K562 (cell line): ENCODE measurements around the gene PSORS1C2.

Source experiments
- BRD4 ChIP-seq: fragments of 200-600 bp; sonication (generic); IDR thresholded peaks from 2 replicates; pipeline ENCODE4 v1.6.1; 2017; ENCODE audit warnings: inconsistent platforms
- CTCF ChIP-seq, 3 experiments: IDR thresholded peaks in 2 of 3; conservative IDR thresholded peaks in 1 of 3; 2 replicates each; pipeline ENCODE4 v1.5.1; 2011 to 2012; ENCODE audit warnings: low read length in 3 of 3, mild to moderate bottlenecking in 3 of 3, control low read depth in 2 of 3, improper control_type of control experiment in 1 of 3, inconsistent platforms in 1 of 3, low read depth in 1 of 3, mixed read lengths in 1 of 3, moderate library complexity in 1 of 3; ENCODE audit not compliant: insufficient read depth in 2 of 3
- DPF2 ChIP-seq: fragments of 450-650 bp; IDR thresholded peaks from 2 replicates; pipeline ENCODE4 v1.6.1; 2016
- MGA ChIP-seq: fragments of 450-650 bp; IDR thresholded peaks from 2 replicates; pipeline ENCODE4 v1.6.1; 2016; ENCODE audit warnings: mild to moderate bottlenecking, moderate library complexity
- ZNF232 ChIP-seq: sonication (generic); formaldehyde crosslinking; IDR thresholded peaks from 2 replicates; pipeline ENCODE4 v1.8.0; 2022; ENCODE audit warnings: mild to moderate bottlenecking, missing genetic modification reagents

DNA sequence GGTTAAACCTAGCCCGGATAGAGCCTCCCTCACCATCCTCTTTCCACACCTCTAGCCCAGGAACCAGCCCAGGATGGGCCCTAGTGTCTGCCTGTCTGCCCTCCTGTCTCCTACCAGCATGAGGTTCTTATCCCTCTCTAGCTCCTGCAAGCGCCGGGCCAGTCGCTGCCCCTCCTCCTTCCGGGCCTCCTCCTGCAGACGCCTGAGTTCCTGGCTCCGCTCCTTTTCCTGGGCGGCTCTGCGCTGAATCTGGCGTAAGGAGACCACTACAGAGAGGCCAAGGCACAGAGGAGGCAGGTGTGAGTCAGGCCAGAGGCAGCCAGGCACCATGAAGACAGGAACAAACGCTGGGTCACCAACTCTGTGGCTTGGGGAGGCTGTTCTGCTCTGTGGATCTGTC is 4.3 kb upstream of the PSORS1C2 start:
- TF ChIP-seq CTCF (IDR thresholded peaks at IDR 0.05 in 2 of 3, conservative IDR thresholded peaks at IDR 0.05 in 1 of 3; ENCODE audit: insufficient read depth in 2 of 3, low read depth in 1 of 3, low read length in 3 of 3) (no peak), DPF2 (no peak), BRD4 (no peak), ZNF232 (no peak), MGA (no peak)
